HG03457 (cell line): ENCODE data around the gene CCT2.

Experiments used
- ATAC-seq: cut with Tn5 transposase; IDR thresholded peaks from one replicate; pipeline ENCODE4 v1.9.1; 2021; ENCODE audit warnings: moderate number of reproducible peaks; ENCODE audit not compliant: unreplicated experiment

The CCT2 gene

GRCh38 chr12:69639400-69640016, 54.2 kb downstream of the CCT2 start:
- ATAC-seq: peak; percentile 71

- no peak for ATAC-seq
These were observed 56.3 kb downstream of the CCT2 start for GRCh38 chr12:69641546-69641945.

- ATAC-seq: no peak
These were observed 57.3 kb downstream of the CCT2 start for GRCh38 chr12:69642531-69642930.

GRCh38 chr12:69644511-69644910, 59.3 kb downstream of the CCT2 start:
- no peak for ATAC-seq

GRCh38 chr12:69645031-69645430, 59.8 kb downstream of the CCT2 start:
- no peak for ATAC-seq

- no peak for ATAC-seq
These were observed 61.9 kb downstream of the CCT2 start for GRCh38 chr12:69647178-69647577.

- no peak for ATAC-seq
These were observed 63.2 kb downstream of the CCT2 start for GRCh38 chr12:69648476-69648875.

- ATAC-seq: no peak
These were observed 64.3 kb downstream of the CCT2 start for GRCh38 chr12:69649529-69649928.
